Esophagus muscularis mucosa (tissue), 4 donors: Measurements from ENCODE around the gene ACVRL1. TPM values are rescaled to one million over a fixed set of nuclear protein-coding genes. Genes with fewer than 3 reads are reported as not detected.

ENCODE experiments used
- DNase-seq: peaks from one replicate; pipeline ENCODE4 v3.0.0-alpha.2; 2017; ENCODE audit errors: extremely low spot score
- H3K27ac ChIP-seq, 4 donors: fragments of 200-600 bp; sonication (generic); replicated peaks in 1 of 4; 1 replicate in 3 of 4; 2 replicates in 1 of 4; pipeline ENCODE4 v1.5.1; 2016 to 2019; ENCODE audit warnings: mild to moderate bottlenecking in 1 of 4
- H3K27me3 ChIP-seq, 4 donors: fragments of 200-600 bp; sonication (generic); one replicate each; pipeline versions ENCODE4 v1.5.1 to v1.6.0; 2016 to 2019
- H3K36me3 ChIP-seq, 4 donors: fragments of 200-600 bp; sonication (generic); one replicate each; pipeline ENCODE4 v1.5.1; 2016 to 2019
- H3K4me1 ChIP-seq, 4 donors: fragments of 200-600 bp; sonication (generic); one replicate each; pipeline ENCODE4 v1.5.1; 2016 to 2019
- H3K4me3 ChIP-seq, 4 donors: fragments of 200-600 bp; sonication (generic); 1 replicate in 2 of 4; 2 replicates in 2 of 4; pipeline ENCODE4 v1.5.1; 2016 to 2019; ENCODE audit warnings: mild to moderate bottlenecking in 4 of 4, moderate library complexity in 1 of 4
- H3K9me3 ChIP-seq, 4 donors: fragments of 200-600 bp; sonication (generic); 1 replicate in 3 of 4; 2 replicates in 1 of 4; pipeline ENCODE4 v1.5.1; 2016 to 2019
- CTCF ChIP-seq, 3 experiments: fragments of 200-600 bp in 2 of 3; fragments of 450-650 bp in 1 of 3; sonication (generic) in 2 of 3; IDR thresholded peaks; one replicate each; pipeline ENCODE4 v1.5.1; 2017 to 2019; ENCODE audit warnings: antibody characterized with exemption in 3 of 3, mild to moderate bottlenecking in 2 of 3, moderate library complexity in 1 of 3
- EP300 ChIP-seq: sonication (generic); formaldehyde crosslinking; IDR thresholded peaks from one replicate; pipeline ENCODE4 v1.6.1; 2017; ENCODE audit warnings: antibody characterized with exemption
- POLR2A ChIP-seq: fragments of 450-650 bp; IDR thresholded peaks from one replicate; pipeline ENCODE4 v1.6.1; 2017; ENCODE audit warnings: antibody characterized with exemption, moderate library complexity, mild to moderate bottlenecking, low read depth
- POLR2AphosphoS5 ChIP-seq, 2 donors: sonication (generic); formaldehyde crosslinking; IDR thresholded peaks; one replicate each; pipeline ENCODE4 v1.6.1; 2017; ENCODE audit warnings: antibody characterized with exemption in 2 of 2
- WGBS: methylation state at CpG from one replicate; pipeline ENCODE4 v1.1.5; 2018; 5-methylcytosine and 5-hydroxymethylcytosine counted together
- intact Hi-C: fragments of 100-400 bp; cut with DNase I; formaldehyde crosslinking; loops from one replicate; pipeline ENCODE4 v1.15.1; 2023
- total RNA-seq, 4 donors: library from RNA; depleted of rRNA; stranded (reverse); fragments of >200 nt; gene quantifications; one replicate each; pipeline versions ENCODE4 v1.1.0 to v1.2.1, GENCODE V29; 2016

ACVRL1 gene
- total RNA-seq, 4 donors from 2014 or later = 124 to 149 (median 125) TPM

- intact Hi-C loops = no loop called here
- Histone ChIP-seq H3K4me3 (peak overlapping the region; percentile 60 to 71 (median 61)), H3K27me3 (peaks cover 0 to 57% (median 14%) of the 10 kb centered on the region in 4 donors), H3K36me3 (peaks cover 0 to 15% (median 0%) of the 10 kb centered on the region in 4 donors), H3K27ac (peak overlapping the region; percentile 87 to 92 (median 88)), H3K9me3 (no peaks in the 10 kb centered on the region), H3K4me1 (peaks cover 53 to 90% (median 81%) of the 10 kb centered on the region in 4 donors)
- DNase-seq = no peak
- TF ChIP-seq CTCF (IDR thresholded peaks at IDR 0.05) (no peak), POLR2A (no peak), EP300 (no peak), POLR2AphosphoS5 (IDR thresholded peaks at IDR 0.05) (no peak)
- 83% methylated on average over 9 of the region's 9 CpGs for WGBS
These were observed 1.7 kb downstream of the ACVRL1 start for GRCh38 chr12:51908876-51909592.

GRCh38 chr12:51910168-51910567 is 2.9 kb downstream of the ACVRL1 start:
- Histone ChIP-seq H3K4me1 (peaks cover 45 to 84% (median 75%) of the 10 kb centered on the region in 4 donors), H3K27ac (peak overlapping the region; percentile 10 to 87 (median 53)), H3K27me3 (peaks cover 0 to 64% (median 14%) of the 10 kb centered on the region in 4 donors), H3K9me3 (no peaks in the 10 kb centered on the region), H3K36me3 (peaks cover 0 to 25% (median 4%) of the 10 kb centered on the region in 4 donors), H3K4me3 (peak overlapping the region in 2 of 4 donors; percentile 13 to 24)
- intact Hi-C loops = no loop called here
- no peak for DNase-seq
- TF ChIP-seq CTCF (IDR thresholded peaks at IDR 0.05) (no peak), EP300 (no peak), POLR2A (no peak), POLR2AphosphoS5 (IDR thresholded peaks at IDR 0.05) (no peak)
- WGBS = 78% methylated on average over 6 of the region's 6 CpGs

GRCh38 chr12:51910691-51911090 is 3.4 kb downstream of the ACVRL1 start:
- H3K4me3 ChIP-seq = peak overlapping the region in 3 of 4 donors; percentile 1 to 24 (median 13)
- WGBS = 69% methylated on average over 2 of the region's 3 CpGs
- H3K36me3 ChIP-seq = peaks cover 0 to 30% (median 9%) of the 10 kb centered on the region in 4 donors
- DNase-seq = no peak
- H3K4me1 ChIP-seq = peaks cover 41 to 79% (median 72%) of the 10 kb centered on the region in 4 donors
- H3K27ac ChIP-seq = peak overlapping the region; percentile 10 to 87 (median 53)
- intact Hi-C loops = no loop called here
- TF ChIP-seq POLR2A (no peak), CTCF (IDR thresholded peaks at IDR 0.05) (no peak), POLR2AphosphoS5 (IDR thresholded peaks at IDR 0.05) (no peak), EP300 (no peak)
- no peaks in the 10 kb centered on the region for H3K9me3 ChIP-seq
- peaks cover 0 to 67% (median 14%) of the 10 kb centered on the region in 4 donors for H3K27me3 ChIP-seq

DNA sequence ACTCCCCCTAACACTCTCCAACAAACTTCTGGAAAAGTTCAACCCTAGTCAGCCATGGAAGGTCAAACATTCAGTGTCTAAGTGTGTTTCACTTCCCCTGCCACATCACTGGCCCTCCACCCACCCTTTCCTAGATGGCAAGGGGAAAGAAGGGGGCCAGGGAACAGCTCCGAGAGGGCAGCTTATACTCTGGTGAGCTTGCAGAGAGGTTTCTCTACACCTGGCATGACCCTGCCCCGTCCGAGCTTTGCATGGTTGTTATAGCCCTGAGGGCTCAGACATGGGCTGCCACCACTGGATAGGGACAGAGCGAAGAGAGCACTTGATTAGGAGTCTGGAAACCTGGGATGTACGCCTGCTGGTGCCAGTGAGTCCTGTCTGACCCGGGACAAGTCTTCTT is 4.0 kb downstream of the ACVRL1 start:
- Histone ChIP-seq H3K27ac (peak overlapping the region; percentile 10 to 87 (median 53)), H3K4me3 (peak overlapping the region in 1 of 4 donors; percentile 18), H3K27me3 (peaks cover 0 to 67% (median 14%) of the 10 kb centered on the region in 4 donors), H3K9me3 (no peaks in the 10 kb centered on the region), H3K36me3 (peaks cover 0 to 36% (median 15%) of the 10 kb centered on the region in 4 donors), H3K4me1 (peaks cover 35 to 78% (median 66%) of the 10 kb centered on the region in 4 donors)
- 95% methylated on average over 4 of the region's 6 CpGs for whole genome bisulfite sequencing
- DNase-seq = no peak
- intact Hi-C loops = no loop called here
- TF ChIP-seq EP300 (no peak), CTCF (IDR thresholded peaks at IDR 0.05) (no peak), POLR2A (no peak)
